Mesendoderm (in vitro differentiated cells): ENCODE data around the gene MSANTD2.
A peak's percentile ranks its signal among the peaks of the same experiment; 100 is the strongest.

ENCODE experiments used
- DNase-seq: peaks from one replicate; pipeline ENCODE4 v3.0.0; 2013
- H2AK5ac ChIP-seq: 2 replicates; pipeline ENCODE4 v1.6.1; 2013; ENCODE audit warnings: low read length, inconsistent platforms
- H2BK120ac ChIP-seq: 2 replicates; pipeline ENCODE4 v1.6.1; 2013; ENCODE audit warnings: low read depth, mild to moderate bottlenecking, low read length, moderate library complexity, mixed read lengths
- H2BK15ac ChIP-seq: replicated peaks from 2 replicates; pipeline ENCODE4 v1.6.1; 2013; ENCODE audit warnings: low read depth, mild to moderate bottlenecking, moderate library complexity
- H2BK5ac ChIP-seq: 2 replicates; pipeline ENCODE4 v1.6.1; 2013; ENCODE audit warnings: low read length, inconsistent platforms
- H3K18ac ChIP-seq: 2 replicates; pipeline ENCODE4 v1.6.1; 2013; ENCODE audit warnings: mild to moderate bottlenecking, low read length, mixed read lengths
- H3K23ac ChIP-seq: one replicate; pipeline ENCODE4 v1.6.1; 2013; ENCODE audit warnings: low read length
- H3K27ac ChIP-seq: 2 replicates; pipeline ENCODE4 v1.5.1; 2013; ENCODE audit warnings: low read depth, mild to moderate bottlenecking, inconsistent platforms, low read length, moderate library complexity
- H3K27me3 ChIP-seq: 2 replicates; pipeline ENCODE4 v1.6.1; 2013; ENCODE audit warnings: low read length, control low read depth, mild to moderate bottlenecking, inconsistent platforms; ENCODE audit not compliant: insufficient read depth, poor library complexity
- H3K36me3 ChIP-seq: 2 replicates; pipeline ENCODE4 v1.6.1; 2013; ENCODE audit warnings: low read length, inconsistent platforms; ENCODE audit not compliant: control insufficient read depth, insufficient read depth
- H3K4ac ChIP-seq: one replicate; pipeline ENCODE4 v1.6.1; 2013; ENCODE audit warnings: low read depth, mild to moderate bottlenecking, low read length, moderate library complexity
- H3K4me1 ChIP-seq: 2 replicates; pipeline ENCODE4 v1.6.1; 2013; ENCODE audit warnings: low read depth, low read length, inconsistent platforms; ENCODE audit not compliant: control insufficient read depth
- H3K4me2 ChIP-seq: 2 replicates; pipeline ENCODE4 v1.6.1; 2013; ENCODE audit warnings: low read length
- H3K4me3 ChIP-seq: 2 replicates; pipeline ENCODE4 v1.5.1; 2013; ENCODE audit warnings: mild to moderate bottlenecking, low read length
- H3K56ac ChIP-seq: one replicate; pipeline ENCODE4 v1.6.1; 2013; ENCODE audit warnings: low read length
- H3K79me1 ChIP-seq: 2 replicates; pipeline ENCODE4 v1.6.1; 2013; ENCODE audit warnings: low read length, inconsistent platforms
- H3K79me2 ChIP-seq: 2 replicates; pipeline ENCODE4 v1.6.1; 2013; ENCODE audit warnings: mild to moderate bottlenecking, low read length; ENCODE audit not compliant: control insufficient read depth, insufficient read depth
- H3K9ac ChIP-seq: 2 replicates; pipeline ENCODE4 v1.6.1; 2013; ENCODE audit warnings: low read length, inconsistent platforms
- H4K5ac ChIP-seq: one replicate; pipeline ENCODE4 v1.6.1; 2013; ENCODE audit warnings: low read length
- H4K8ac ChIP-seq: one replicate; pipeline ENCODE4 v1.6.1; 2013; ENCODE audit warnings: low read depth, mild to moderate bottlenecking, control low read depth, low read length, moderate library complexity
- WGBS: extraction: QIAGEN DNeasy Blood & Tissue Kit; methylation state at CpG from one replicate; pipeline ENCODE4 v1.1.7; 2013; ENCODE audit warnings: low lambda C conversion rate, missing lambda C conversion rate; ENCODE audit not compliant: insufficient coverage; ENCODE audit errors: extremely low coverage; 5-methylcytosine and 5-hydroxymethylcytosine counted together

Gene MSANTD2

DNA sequence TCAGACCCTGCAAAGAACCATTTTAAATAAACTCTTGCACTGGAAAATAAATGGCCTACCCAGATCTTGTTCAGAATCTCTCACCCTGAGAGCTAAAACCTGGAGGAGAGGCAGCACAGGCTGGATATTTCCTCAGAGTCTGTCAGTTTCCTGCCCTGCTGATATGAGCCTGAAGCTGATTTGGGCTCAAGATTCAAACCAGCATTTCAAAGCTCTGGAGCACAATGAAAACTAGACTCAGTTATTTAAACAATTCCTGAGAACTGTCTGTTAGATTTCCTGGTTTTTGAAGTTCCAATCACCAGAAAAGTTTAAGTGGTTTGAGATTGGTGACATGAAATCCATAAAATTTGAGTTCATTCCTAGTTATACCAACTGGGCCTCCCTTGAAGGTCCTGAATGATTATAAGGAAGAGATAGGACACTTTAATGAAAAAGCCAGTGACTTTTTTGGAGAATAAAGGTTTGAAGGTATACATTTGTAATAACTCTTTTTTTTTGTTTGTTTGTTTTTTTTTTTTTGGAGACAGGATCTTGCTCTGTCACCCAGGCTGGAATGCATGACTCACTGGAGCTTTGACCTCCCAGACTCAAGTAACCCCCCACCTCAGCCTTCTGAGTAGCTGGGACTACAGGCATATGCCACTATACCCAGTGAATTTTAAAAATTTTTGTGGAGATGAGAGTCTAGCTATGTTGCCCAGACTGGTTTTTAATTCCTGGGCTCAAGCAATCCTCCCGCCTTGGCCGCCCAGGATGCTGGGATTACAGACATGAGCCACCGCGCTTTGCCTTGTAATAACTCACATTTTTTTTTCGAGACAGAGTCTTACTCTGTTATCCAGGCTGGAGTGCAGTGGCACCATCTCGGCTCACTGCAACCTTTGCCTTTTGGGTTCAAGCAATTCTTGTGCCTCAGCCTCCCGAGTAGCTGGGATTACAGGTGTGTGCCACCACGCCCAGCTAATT lies 30.1 kb downstream of the MSANTD2 start:
- Histone ChIP-seq H2BK120ac (peak overlapping the region; percentile 9), H3K27me3 (no peaks in the 10 kb centered on the region), H3K9ac (no peak overlapping the region), H2BK15ac (no peak overlapping the region), H3K23ac (no peak overlapping the region), H3K79me1 (peaks cover 3% of the 10 kb centered on the region), H3K4me2 (no peak overlapping the region), H3K4ac (no peak overlapping the region), H3K4me1 (no peaks in the 10 kb centered on the region), H3K36me3 (peaks cover 4% of the 10 kb centered on the region), H3K4me3 (no peak overlapping the region), H3K27ac (no peak overlapping the region), H2AK5ac (no peak overlapping the region), H3K18ac (no peak overlapping the region), H4K8ac (no peak overlapping the region), H2BK5ac (no peak overlapping the region), H3K79me2 (peaks cover 1% of the 10 kb centered on the region), H4K5ac (no peak overlapping the region), H3K56ac (no peak overlapping the region)
- peak; percentile 82 for DNase-seq
- no CpG with 5 or more reads among the region's 8 CpGs for WGBS

DNA sequence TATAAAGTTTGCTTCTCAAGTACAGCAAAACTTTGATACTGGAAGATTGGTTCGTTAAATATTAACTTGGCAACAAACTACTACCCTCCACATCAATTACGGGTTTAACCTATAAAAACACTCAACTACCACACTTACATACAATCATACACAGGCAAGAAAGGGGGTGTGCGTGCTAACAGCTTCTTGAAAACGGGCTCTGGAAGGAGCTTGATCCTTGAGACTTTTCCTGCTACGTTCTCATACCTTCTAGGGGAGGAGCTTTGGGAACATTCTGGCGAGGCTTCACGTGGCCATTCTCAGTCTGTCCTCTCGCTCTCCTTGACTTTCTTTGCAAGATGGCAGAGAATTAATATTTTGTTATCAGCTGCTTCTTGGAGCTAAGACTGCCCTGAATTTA lies 31.3 kb downstream of the MSANTD2 start:
- no peak overlapping the region for H2BK120ac ChIP-seq
- H3K18ac ChIP-seq: no peak overlapping the region
- H3K4ac ChIP-seq: no peak overlapping the region
- H3K36me3 ChIP-seq: peaks cover 3% of the 10 kb centered on the region
- no peak overlapping the region for H3K9ac ChIP-seq
- H3K79me1 ChIP-seq: no peaks in the 10 kb centered on the region
- no peak for DNase-seq
- H3K27ac ChIP-seq: no peak overlapping the region
- H3K56ac ChIP-seq: no peak overlapping the region
- H2BK5ac ChIP-seq: no peak overlapping the region
- no peak overlapping the region for H4K8ac ChIP-seq
- H3K4me1 ChIP-seq: no peaks in the 10 kb centered on the region
- H2BK15ac ChIP-seq: no peak overlapping the region
- no CpG with 5 or more reads among the region's 8 CpGs for WGBS
- no peak overlapping the region for H3K4me3 ChIP-seq
- no peak overlapping the region for H2AK5ac ChIP-seq
- no peak overlapping the region for H3K23ac ChIP-seq
- no peak overlapping the region for H3K4me2 ChIP-seq
- H4K5ac ChIP-seq: no peak overlapping the region
- H3K79me2 ChIP-seq: no peaks in the 10 kb centered on the region
- H3K27me3 ChIP-seq: no peaks in the 10 kb centered on the region

DNA sequence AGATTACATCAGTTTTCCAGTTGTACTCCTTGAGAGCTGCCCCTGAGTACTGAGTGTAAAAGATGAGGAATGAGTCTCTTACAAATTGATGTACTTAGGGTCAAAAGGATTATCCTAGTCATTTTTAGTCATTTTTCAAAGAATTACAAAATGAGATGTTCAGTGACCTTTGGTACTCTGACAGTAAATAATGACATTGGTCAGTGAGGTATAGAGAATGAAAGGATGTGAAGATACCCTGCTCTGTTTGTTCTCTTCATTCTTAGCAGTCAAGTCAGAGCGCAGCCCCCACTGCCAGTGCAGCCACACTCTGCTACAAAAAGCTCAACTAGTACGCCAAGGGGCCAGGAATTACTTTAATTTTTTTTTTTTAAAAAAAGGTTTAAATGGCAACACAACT lies 34.0 kb downstream of the MSANTD2 start:
- no peak overlapping the region for H2BK120ac ChIP-seq
- H3K23ac ChIP-seq: no peak overlapping the region
- no peaks in the 10 kb centered on the region for H3K79me1 ChIP-seq
- H3K4ac ChIP-seq: no peak overlapping the region
- no peak overlapping the region for H3K4me2 ChIP-seq
- H3K4me3 ChIP-seq: no peak overlapping the region
- no peak overlapping the region for H3K27ac ChIP-seq
- no CpG with 5 or more reads among the region's 2 CpGs for WGBS
- H2AK5ac ChIP-seq: no peak overlapping the region
- H3K79me2 ChIP-seq: no peaks in the 10 kb centered on the region
- DNase-seq: no peak
- H4K8ac ChIP-seq: no peak overlapping the region
- H3K36me3 ChIP-seq: peaks cover 3% of the 10 kb centered on the region
- no peak overlapping the region for H4K5ac ChIP-seq
- H3K18ac ChIP-seq: no peak overlapping the region
- H3K56ac ChIP-seq: no peak overlapping the region
- peaks cover 2% of the 10 kb centered on the region for H3K4me1 ChIP-seq
- H2BK15ac ChIP-seq: no peak overlapping the region
- peaks cover 8% of the 10 kb centered on the region for H3K27me3 ChIP-seq
- H3K9ac ChIP-seq: no peak overlapping the region
- H2BK5ac ChIP-seq: no peak overlapping the region

DNA sequence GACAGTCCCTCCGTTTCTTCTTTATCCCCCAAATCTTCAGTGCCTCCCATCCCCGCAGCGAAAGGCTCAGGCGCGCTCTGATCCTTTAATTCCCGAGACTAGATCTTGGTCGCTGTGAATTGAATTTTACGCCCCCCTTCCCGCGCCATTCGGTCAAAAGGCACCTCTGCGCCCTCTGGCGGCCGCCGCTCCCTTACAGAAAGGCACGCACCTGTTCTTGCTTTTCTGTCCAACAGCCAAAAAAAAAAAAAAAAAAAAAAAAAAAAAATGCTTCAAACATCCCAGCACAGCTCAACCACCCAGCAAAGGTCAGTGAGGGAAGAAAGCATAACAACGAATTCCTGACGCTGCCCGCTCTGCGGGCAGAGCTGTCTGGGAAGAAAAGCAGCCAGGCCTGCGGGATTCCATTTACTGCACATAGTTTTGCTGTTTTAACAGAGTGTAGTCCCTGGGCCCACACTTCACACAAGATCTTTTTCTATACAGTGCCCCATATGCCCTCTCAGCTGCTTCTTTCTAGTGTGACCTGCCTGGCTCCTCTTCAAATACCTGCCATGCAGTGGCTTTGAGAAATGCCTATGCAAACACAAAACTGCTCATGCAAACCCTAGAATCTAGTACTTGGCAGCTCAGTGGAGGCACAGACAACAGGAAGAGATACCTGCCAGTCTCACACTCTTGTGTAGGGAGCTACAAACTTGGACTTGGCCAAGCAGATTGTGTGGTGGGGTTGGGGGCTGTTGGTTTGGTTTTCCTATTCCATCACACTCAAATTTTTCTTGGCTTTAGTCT lies 36.9 kb downstream of the MSANTD2 start:
- peak; percentile 85 for DNase-seq
- Histone ChIP-seq H2BK120ac (no peak overlapping the region), H4K8ac (no peak overlapping the region), H3K79me2 (no peaks in the 10 kb centered on the region), H2AK5ac (no peak overlapping the region), H3K23ac (no peak overlapping the region), H4K5ac (no peak overlapping the region), H3K79me1 (no peaks in the 10 kb centered on the region), H3K4me1 (peaks cover 3% of the 10 kb centered on the region), H3K4me3 (no peak overlapping the region), H3K18ac (no peak overlapping the region), H3K4ac (no peak overlapping the region), H3K56ac (peak overlapping the region; percentile 76), H3K9ac (peak overlapping the region; percentile 63), H3K27me3 (peaks cover 34% of the 10 kb centered on the region), H2BK15ac (no peak overlapping the region), H3K36me3 (peaks cover 1% of the 10 kb centered on the region), H2BK5ac (no peak overlapping the region), H3K27ac (no peak overlapping the region), H3K4me2 (peak overlapping the region; percentile 49)
- WGBS: no CpG with 5 or more reads among the region's 21 CpGs

DNA sequence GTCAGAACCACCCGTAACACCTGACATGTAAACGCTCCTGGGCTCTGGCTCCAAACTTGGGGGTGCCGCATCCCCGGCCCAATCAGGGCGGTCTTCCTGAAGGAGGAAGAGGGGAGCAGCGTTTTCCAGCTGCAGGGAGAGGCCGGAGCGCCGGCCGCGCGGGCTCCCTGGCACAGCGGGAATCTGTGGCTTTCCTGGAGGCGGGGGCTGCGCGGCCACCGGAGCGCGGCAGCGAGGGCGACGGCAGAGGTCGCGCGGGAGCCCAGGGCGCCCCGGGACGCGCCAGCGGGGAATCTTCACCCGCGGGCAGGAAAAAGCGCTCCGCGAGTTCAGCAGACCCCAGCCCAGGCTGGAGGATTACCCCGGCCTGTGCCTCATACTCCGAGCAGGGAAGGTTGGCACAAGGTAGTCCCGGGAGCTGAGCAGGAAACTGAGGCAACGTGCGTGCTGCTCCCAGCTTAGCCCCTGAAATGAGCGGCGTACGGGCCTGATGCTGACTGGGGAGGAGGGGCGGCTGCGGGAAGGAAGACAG lies 37.5 kb downstream of the MSANTD2 start:
- H3K36me3 ChIP-seq: peaks cover 1% of the 10 kb centered on the region
- peak overlapping the region; percentile 76 for H3K56ac ChIP-seq
- no peak overlapping the region for H2AK5ac ChIP-seq
- no CpG with 5 or more reads among the region's 45 CpGs for WGBS
- no peak overlapping the region for H2BK15ac ChIP-seq
- no peaks in the 10 kb centered on the region for H3K79me1 ChIP-seq
- peak overlapping the region; percentile 49 for H3K4me2 ChIP-seq
- H3K79me2 ChIP-seq: no peaks in the 10 kb centered on the region
- H2BK5ac ChIP-seq: no peak overlapping the region
- peaks cover 3% of the 10 kb centered on the region for H3K4me1 ChIP-seq
- H3K27ac ChIP-seq: no peak overlapping the region
- DNase-seq: no peak
- H2BK120ac ChIP-seq: no peak overlapping the region
- H3K4me3 ChIP-seq: peak overlapping the region; percentile 15
- H3K18ac ChIP-seq: no peak overlapping the region
- no peak overlapping the region for H4K8ac ChIP-seq
- no peak overlapping the region for H4K5ac ChIP-seq
- peaks cover 39% of the 10 kb centered on the region for H3K27me3 ChIP-seq
- peak overlapping the region; percentile 63 for H3K9ac ChIP-seq
- H3K23ac ChIP-seq: no peak overlapping the region
- H3K4ac ChIP-seq: no peak overlapping the region
